Glutamatergic neuron (in vitro differentiated cells): ENCODE results near the gene PDPN. TPM values are rescaled to one million over a fixed set of nuclear protein-coding genes. Genes with fewer than 3 reads are reported as not detected.

ENCODE experiments used
- DNase-seq: peaks from one replicate; pipeline ENCODE4 v3.0.0; 2022
- H3K27ac Mint-ChIP-seq: one replicate; pipeline ENCODE4 v1.8.0; 2020; ENCODE audit warnings: mild to moderate bottlenecking, mixed read lengths, inconsistent platforms; ENCODE audit not compliant: unreplicated experiment
- H3K27me3 Mint-ChIP-seq: one replicate; pipeline ENCODE4 v1.8.0; 2020; ENCODE audit warnings: mild to moderate bottlenecking, moderate library complexity, mixed read lengths, inconsistent platforms; ENCODE audit not compliant: unreplicated experiment
- H3K36me3 Mint-ChIP-seq: one replicate; pipeline ENCODE4 v1.8.0; 2020; ENCODE audit warnings: mild to moderate bottlenecking, mixed read lengths, inconsistent platforms; ENCODE audit not compliant: unreplicated experiment
- H3K4me1 Mint-ChIP-seq: one replicate; pipeline ENCODE4 v1.8.0; 2020; ENCODE audit warnings: mild to moderate bottlenecking, low read depth, mixed read lengths, inconsistent platforms; ENCODE audit not compliant: unreplicated experiment
- H3K4me3 Mint-ChIP-seq: one replicate; pipeline ENCODE4 v1.8.0; 2020; ENCODE audit warnings: mild to moderate bottlenecking, mixed read lengths, inconsistent platforms; ENCODE audit not compliant: unreplicated experiment
- H3K9me3 Mint-ChIP-seq: one replicate; pipeline ENCODE4 v1.8.0; 2020; ENCODE audit warnings: mild to moderate bottlenecking, moderate library complexity, mixed read lengths, inconsistent platforms; ENCODE audit not compliant: unreplicated experiment
- CTCF ChIP-seq: fragments of 200-600 bp; sonication (generic); IDR thresholded peaks from one replicate; pipeline ENCODE4 v1.5.0; 2021; ENCODE audit not compliant: partially characterized antibody, unreplicated experiment
- total RNA-seq: library from RNA; stranded (reverse); fragmentation: NEBNext Ultra II Directional; extraction: Animal tissue kit (Norgen Biotek cat#: 25700); gene quantifications from one replicate; pipeline ENCODE4 v1.2.1, GENCODE V29; 2021; ENCODE audit not compliant: unreplicated experiment

Gene PDPN
- total RNA-seq, 1 donor from 2014 or later = 4.8 TPM

DNA sequence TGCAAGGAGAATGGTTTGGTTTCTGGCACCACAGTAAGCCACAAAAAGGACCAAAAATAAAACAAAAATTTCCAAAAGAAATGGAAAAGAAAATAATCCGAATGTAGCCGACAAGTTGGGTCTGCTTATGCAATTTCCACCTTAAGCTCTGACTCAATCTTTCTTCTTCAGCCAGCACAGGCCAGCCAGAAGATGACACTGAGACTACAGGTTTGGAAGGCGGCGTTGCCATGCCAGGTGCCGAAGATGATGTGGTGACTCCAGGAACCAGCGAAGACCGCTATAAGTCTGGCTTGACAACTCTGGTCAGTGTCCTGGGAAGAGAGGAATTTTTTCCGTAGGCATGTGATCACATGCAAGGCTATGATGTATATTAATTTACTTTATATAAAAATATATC lies 23.4 kb downstream of the PDPN start:
- Mint-ChIP-seq H3K4me1 (no peaks in the 10 kb centered on the region), H3K4me3 (no peak overlapping the region), H3K36me3 (no peaks in the 10 kb centered on the region), H3K27ac (no peak overlapping the region), H3K9me3 (no peaks in the 10 kb centered on the region), H3K27me3 (no peaks in the 10 kb centered on the region)
- TF ChIP-seq CTCF = no peak
- no peak for DNase-seq

GRCh38 chr1:13616234-13616633 lies 32.6 kb downstream of the PDPN start:
- no peak for DNase-seq
- Mint-ChIP-seq H3K27ac (no peak overlapping the region), H3K36me3 (no peaks in the 10 kb centered on the region), H3K27me3 (no peaks in the 10 kb centered on the region), H3K9me3 (no peaks in the 10 kb centered on the region), H3K4me3 (no peak overlapping the region), H3K4me1 (no peaks in the 10 kb centered on the region)
- TF ChIP-seq CTCF = no peak

GRCh38 chr1:13617108-13617507 lies 33.5 kb downstream of the PDPN start:
- no peaks in the 10 kb centered on the region for H3K9me3 Mint-ChIP-seq
- no peak overlapping the region for H3K27ac Mint-ChIP-seq
- no peaks in the 10 kb centered on the region for H3K36me3 Mint-ChIP-seq
- H3K4me3 Mint-ChIP-seq = no peak overlapping the region
- H3K4me1 Mint-ChIP-seq = no peaks in the 10 kb centered on the region
- DNase-seq = no peak
- H3K27me3 Mint-ChIP-seq = no peaks in the 10 kb centered on the region
- TF ChIP-seq CTCF = no peak

- Mint-ChIP-seq H3K4me3 (no peak overlapping the region), H3K27me3 (no peaks in the 10 kb centered on the region), H3K36me3 (no peaks in the 10 kb centered on the region), H3K27ac (no peak overlapping the region), H3K4me1 (no peaks in the 10 kb centered on the region), H3K9me3 (no peaks in the 10 kb centered on the region)
- no peak for TF ChIP-seq CTCF
- DNase-seq = no peak
These were observed 34.1 kb downstream of the PDPN start for GRCh38 chr1:13617773-13618172.

- Mint-ChIP-seq H3K27me3 (no peaks in the 10 kb centered on the region), H3K4me3 (no peak overlapping the region), H3K4me1 (no peaks in the 10 kb centered on the region), H3K9me3 (no peaks in the 10 kb centered on the region), H3K27ac (no peak overlapping the region), H3K36me3 (no peaks in the 10 kb centered on the region)
- no peak for DNase-seq
- no peak for TF ChIP-seq CTCF
These were observed 34.9 kb downstream of the PDPN start for GRCh38 chr1:13618483-13618882.
